ENCODE data around the gene SRXN1.

The SRXN1 gene

GRCh38 chr20:634148-634925 is 18.7 kb downstream of the SRXN1 start:
- no peak for FAIRE-seq

DNA sequence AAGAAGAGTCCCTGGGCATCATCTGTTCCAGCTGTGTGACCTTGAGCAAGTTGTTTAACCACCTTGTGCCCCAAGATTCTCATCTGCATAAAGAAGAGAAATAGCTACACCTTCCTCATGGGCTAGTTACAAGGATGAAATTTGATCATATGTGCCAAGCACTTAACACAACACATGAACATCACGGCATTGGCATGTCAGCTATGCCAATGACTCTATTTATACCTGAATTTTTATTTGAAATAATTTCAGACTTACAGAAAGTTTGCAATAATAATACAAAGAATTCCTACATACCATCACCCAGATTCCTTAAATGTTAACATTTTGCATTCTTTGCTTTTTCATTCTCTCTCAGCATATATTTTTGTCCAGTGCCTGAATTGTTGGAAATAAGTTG is 21.9 kb downstream of the SRXN1 start:
- no peak for FAIRE-seq

DNA sequence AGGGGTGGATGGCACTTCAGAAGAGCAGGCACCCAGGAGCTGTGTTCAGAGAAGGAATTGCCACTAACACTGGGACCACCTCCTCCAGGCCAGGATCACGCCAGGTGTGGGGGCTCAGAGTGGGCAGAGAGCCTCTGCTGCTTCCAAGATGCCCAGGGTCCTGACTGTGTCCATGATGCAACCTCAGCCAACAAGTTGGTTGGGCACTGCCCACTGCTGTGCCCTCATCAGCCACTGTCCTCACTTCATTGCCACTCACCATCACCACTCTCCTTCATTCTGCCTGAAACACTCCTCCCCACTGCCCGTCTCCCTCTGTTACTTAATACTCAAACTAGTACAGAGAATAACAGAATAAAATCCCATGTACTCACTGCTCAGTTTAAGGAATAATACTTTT is 26.4 kb downstream of the SRXN1 start:
- FAIRE-seq = no peak

DNA sequence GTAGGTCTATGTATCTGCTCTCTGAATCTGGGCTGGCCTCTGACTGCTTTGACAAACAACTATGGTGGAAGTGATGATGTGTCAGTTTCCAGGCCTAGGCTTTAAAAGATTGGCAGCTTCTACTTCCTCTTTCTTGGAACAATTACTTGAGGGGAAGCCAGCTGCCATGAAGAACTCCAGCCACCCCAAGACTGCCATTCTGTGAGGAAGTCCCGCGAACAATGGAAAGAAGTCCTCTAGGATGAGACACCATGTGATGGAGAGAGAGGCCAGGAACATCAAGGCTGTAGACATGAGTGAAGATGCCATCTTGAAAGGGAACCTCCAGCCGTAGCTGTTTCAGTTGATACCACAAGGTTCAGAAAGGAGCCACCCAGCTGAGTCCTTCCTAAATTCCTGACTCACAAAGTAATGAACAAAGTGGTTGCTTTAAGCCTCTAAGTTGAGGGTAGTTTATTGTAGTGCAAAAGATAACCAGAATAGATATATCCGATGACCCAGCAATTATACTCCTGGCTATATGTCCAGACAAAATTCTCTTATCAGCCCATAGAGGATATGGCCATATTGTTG is 27.6 kb downstream of the SRXN1 start:
- no peak for FAIRE-seq

DNA sequence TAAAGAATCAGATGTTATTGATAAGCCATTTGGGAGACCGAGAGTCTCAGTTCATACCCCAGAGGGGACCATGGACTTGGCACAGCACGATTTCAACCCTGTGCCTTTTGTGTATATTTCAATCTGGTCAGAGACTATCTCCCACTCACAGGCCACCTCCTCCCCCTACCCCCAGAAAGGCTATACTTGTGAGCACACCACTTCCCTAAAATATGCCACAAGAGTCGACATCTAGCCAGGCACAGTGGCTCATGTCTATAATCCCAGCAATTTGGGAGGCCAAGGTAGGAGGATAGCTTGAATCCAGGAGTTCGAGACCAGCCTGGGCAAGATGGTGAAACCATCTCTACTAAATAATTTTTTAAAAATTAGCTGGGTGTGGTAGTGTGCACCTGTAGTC is 29.3 kb downstream of the SRXN1 start:
- no peak for FAIRE-seq

DNA sequence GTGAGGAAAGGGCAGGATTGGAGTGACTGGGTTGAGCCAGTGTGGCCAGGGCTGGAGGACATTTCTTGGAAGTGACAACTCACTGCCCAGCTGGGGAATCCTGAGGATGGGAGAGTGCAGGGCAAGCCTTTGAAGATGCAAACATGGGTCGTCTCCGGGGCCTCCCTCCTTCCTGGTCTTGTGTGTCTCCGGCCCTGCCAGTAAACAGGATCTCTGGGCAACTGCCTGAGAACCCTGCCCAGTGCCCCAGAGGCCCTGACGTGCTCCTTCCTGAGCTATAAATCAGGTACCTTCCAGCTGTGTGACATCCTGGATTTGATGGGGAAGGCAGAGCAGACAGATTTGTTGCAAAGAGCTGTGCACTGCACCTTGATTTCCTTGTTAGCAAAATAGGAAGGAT is 30.0 kb downstream of the SRXN1 start:
- FAIRE-seq = no peak

- no peak for FAIRE-seq
Observed at GRCh38 chr20:622161-622560, 30.8 kb downstream of the SRXN1 start.

- FAIRE-seq = no peak
Observed at GRCh38 chr20:621125-621756, 31.8 kb downstream of the SRXN1 start.

DNA sequence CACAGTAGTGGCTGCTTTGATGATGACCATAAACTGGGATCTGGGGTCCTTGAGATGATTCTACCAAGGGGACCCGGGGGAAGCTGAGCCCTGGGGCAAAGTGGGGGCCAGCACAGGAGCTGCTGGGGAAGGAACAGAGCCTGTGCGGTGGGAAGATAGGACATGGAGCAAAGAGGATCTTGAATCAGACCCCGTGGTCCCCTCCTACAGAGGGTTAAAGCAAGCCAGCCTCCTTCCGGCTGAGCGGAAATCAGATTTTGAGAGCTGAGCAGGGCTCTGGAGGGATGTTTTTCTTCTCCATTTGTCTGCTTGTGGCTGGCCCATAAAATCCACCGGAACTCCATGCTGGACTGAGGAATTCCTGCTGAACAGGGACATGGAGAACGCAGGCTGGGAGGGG is 32.8 kb downstream of the SRXN1 start:
- FAIRE-seq = no peak

- FAIRE-seq = no peak
Observed at GRCh38 chr20:618980-619379, 34.0 kb downstream of the SRXN1 start.

- FAIRE-seq = no peak
Observed at GRCh38 chr20:617934-618690, 34.9 kb downstream of the SRXN1 start.

- no peak for FAIRE-seq
Observed at GRCh38 chr20:615514-615913, 37.5 kb downstream of the SRXN1 start.

- no peak for FAIRE-seq
Observed at GRCh38 chr20:611843-612185, 41.2 kb downstream of the SRXN1 start.

DNA sequence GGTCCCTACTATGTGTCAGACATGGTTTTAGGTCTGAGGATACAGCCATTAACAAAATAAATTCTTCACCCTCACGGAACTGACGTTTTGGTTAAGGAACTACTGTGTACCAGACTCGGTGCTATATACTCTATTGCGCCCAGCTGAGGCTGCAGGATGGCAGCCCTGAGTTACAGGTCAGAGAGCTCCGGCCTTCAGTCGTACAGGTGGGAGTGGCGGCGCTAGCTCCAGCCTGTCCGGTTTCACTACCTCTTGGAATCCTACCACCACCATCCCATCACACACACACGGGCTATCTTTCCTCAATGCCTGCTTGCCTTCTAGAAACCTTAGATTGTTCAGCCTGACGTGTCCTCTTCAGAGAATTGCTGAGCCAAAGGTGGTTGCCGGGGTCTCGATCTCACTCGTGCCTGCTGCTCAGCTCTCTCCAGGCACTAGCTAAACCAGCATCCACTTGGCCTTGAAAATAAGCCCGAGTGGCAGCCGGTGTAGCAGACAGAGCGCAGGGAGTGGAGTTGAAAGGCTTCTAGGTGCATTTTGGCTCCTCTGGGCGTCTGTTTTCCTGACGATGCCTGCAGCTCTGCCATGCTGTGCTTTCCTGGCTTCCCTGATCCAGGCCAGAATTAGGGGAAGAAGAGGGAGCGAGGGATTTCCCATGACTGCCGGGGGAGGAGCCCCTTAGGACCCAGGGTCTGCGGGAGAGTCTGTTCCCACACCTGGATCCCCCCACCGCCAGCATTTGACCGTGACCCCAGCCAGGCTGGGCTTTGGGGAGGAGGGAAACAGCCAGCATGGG is 41.8 kb downstream of the SRXN1 start:
- no peak for FAIRE-seq

GRCh38 chr20:610130-611046 is 42.6 kb downstream of the SRXN1 start, which contains the start of gene TCF15:
Gene TCF15 (minus strand): TSS chr20:610309. CDS start chr20:610237, 72 bp downstream.
- FAIRE-seq = no peak

GRCh38 chr20:609371-609964 is 43.5 kb downstream of the SRXN1 start:
- no peak for FAIRE-seq

DNA sequence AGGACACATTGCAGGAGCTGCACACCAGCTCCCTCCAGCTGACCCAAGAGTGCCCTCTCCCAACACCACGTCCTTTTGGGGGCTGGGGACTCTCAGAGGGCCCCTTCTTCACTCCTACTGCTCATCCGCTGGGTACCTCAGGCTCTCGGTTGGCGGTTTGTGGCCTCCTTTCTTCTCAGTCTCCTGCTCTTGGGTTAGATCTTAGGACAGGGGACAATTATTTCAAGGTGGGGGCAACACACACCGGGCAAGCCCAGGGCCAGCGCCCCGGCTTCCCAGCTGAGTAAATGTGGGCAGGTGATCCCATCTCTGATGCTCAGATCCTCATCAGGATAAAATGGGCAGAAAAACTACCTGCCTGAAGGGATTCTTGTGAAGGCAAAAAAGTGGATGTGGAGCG is 44.0 kb downstream of the SRXN1 start:
- FAIRE-seq = no peak

- FAIRE-seq = no peak
Observed at GRCh38 chr20:607476-607875, 45.5 kb downstream of the SRXN1 start.

DNA sequence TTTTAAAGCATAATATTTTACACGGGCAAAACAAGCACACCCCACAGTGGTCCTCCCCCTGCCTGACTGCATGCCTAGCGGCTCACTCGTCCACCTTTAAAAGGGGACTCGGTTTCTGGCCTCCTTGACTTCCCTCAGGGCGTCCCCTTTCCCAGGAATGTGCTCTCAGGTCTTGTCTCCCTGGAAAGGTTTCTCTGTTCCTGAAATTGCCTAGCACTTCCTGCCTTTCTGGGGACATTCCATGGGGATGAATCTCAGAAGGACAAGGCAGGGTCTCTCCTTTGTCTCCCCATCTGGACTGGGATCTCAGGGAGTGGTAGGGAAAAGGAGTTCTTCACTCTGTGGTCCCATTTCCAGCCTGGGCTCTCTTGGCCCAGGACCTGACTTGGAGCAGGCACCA is 47.8 kb downstream of the SRXN1 start:
- no peak for FAIRE-seq

GRCh38 chr20:603116-603640 is 49.8 kb downstream of the SRXN1 start:
- no peak for FAIRE-seq
